Spleen (tissue), 11 donors: Measurements from ENCODE around the gene GRAMD2A. TPM values are rescaled to one million over a fixed set of nuclear protein-coding genes. Genes with fewer than 3 reads are reported as not detected.
A peak's percentile ranks its signal among the peaks of the same experiment; 100 is the strongest.

Experiments
- DNase-seq: peaks from one replicate; pipeline ENCODE4 v3.0.0-alpha.2; 2020
- H3K27ac ChIP-seq, 8 donors: fragments of 200-600 bp; sonication (generic) in 7 of 8; 1 replicate in 4 of 8; 2 replicates in 4 of 8; pipeline versions ENCODE4 v1.5.0 to v1.8.0; 2016 to 2021; ENCODE audit warnings: inconsistent platforms in 4 of 8, mild to moderate bottlenecking in 4 of 8, moderate library complexity in 1 of 8
- H3K27me3 ChIP-seq, 7 donors: fragments of 200-600 bp; sonication (generic) in 6 of 7; replicated peaks in 1 of 7; 1 replicate in 4 of 7; 2 replicates in 3 of 7; pipeline versions ENCODE4 v1.5.0 to v1.8.0; 2016 to 2021; ENCODE audit warnings: inconsistent platforms in 3 of 7, mild to moderate bottlenecking in 1 of 7
- H3K36me3 ChIP-seq, 6 donors: fragments of 200-600 bp; sonication (generic) in 5 of 6; 1 replicate in 4 of 6; 2 replicates in 2 of 6; pipeline versions ENCODE4 v1.5.0 to v1.8.0; 2016 to 2021; ENCODE audit warnings: inconsistent platforms in 2 of 6
- H3K4me1 ChIP-seq, 6 donors: fragments of 200-600 bp; sonication (generic) in 5 of 6; 1 replicate in 3 of 6; 2 replicates in 3 of 6; pipeline versions ENCODE4 v1.5.0 to v1.8.0; 2016 to 2021; ENCODE audit warnings: inconsistent platforms in 3 of 6
- H3K4me3 ChIP-seq, 8 donors: fragments of 200-600 bp; sonication (generic) in 7 of 8; 1 replicate in 4 of 8; 2 replicates in 4 of 8; pipeline versions ENCODE4 v1.5.0 to v1.8.0; 2016 to 2021; ENCODE audit warnings: inconsistent platforms in 4 of 8, mild to moderate bottlenecking in 4 of 8, moderate library complexity in 2 of 8
- H3K9me3 ChIP-seq, 8 donors: fragments of 200-600 bp; sonication (generic) in 7 of 8; 1 replicate in 4 of 8; 2 replicates in 4 of 8; pipeline versions ENCODE4 v1.5.0 to v1.8.0; 2016 to 2021; ENCODE audit warnings: inconsistent platforms in 4 of 8
- CTCF ChIP-seq, 11 experiments: fragments of 200-600 bp in 7 of 11; fragments of 450-650 bp in 4 of 11; sonication (generic) in 4 of 11; IDR thresholded peaks in 8 of 11; conservative IDR thresholded peaks in 3 of 11; 1 replicate in 7 of 11; 2 replicates in 4 of 11; pipeline versions ENCODE4 v1.4.0 to v1.8.0; 2016 to 2021; ENCODE audit warnings: antibody characterized with exemption in 11 of 11, inconsistent platforms in 4 of 11, mild to moderate bottlenecking in 1 of 11
- POLR2A ChIP-seq, 3 donors: fragments of 450-650 bp; IDR thresholded peaks; one replicate each; pipeline ENCODE4 v1.5.1; 2017; ENCODE audit warnings: antibody characterized with exemption in 3 of 3, mild to moderate bottlenecking in 1 of 3
- POLR2AphosphoS5 ChIP-seq, 3 donors: sonication (generic); formaldehyde crosslinking; IDR thresholded peaks; one replicate each; pipeline ENCODE4 v1.5.1; 2017; ENCODE audit warnings: antibody characterized with exemption in 3 of 3
- WGBS, 5 donors: extraction: QIAGEN DNeasy Blood & Tissue Kit in 3 of 5; methylation state at CpG; one replicate each; pipeline versions ENCODE4 v1.1.5 to v1.1.7; 2013 to 2018; 5-methylcytosine and 5-hydroxymethylcytosine counted together
- intact Hi-C: fragments of 100-400 bp; cut with DNase I; formaldehyde crosslinking; loops from one replicate; pipeline ENCODE4 v1.15.0; 2023; ENCODE audit warnings: low total_unique reads
- polyA plus RNA-seq, 3 donors: library from polyadenylated mRNA; stranded (reverse); fragments of 200-250 nt; gene quantifications; one replicate each; pipeline ENCODE4 v1.2.1, GENCODE V29; 2013
- total RNA-seq, 7 donors: library from RNA; depleted of rRNA in 3 of 7; stranded (reverse); fragments of >200 nt in 3 of 7; fragmentation: NEBNext Ultra II Directional in 4 of 7; extraction: Animal tissue kit (Norgen Biotek cat#: 25700) in 4 of 7; gene quantifications; one replicate each; pipeline versions ENCODE4 v1.1.0 to v1.2.1, GENCODE V29; 2016 to 2021
- donor health status: healthy with polysubstance abuse.
- donor health status: DM: no; HTN: no; CAD: no; lungs with moderate emphysema.
- donor health status: DM: no; HTN: no; CAD: no.
- donor health status: Bipolar disorder and iron deficiency.
- donor health status: healthy.
- donor health status: DM: no; HTN: no; CAD: no.
- donor health status: DM: yes; HTN: yes; CAD: no.

The GRAMD2A gene
- total and polyA plus RNA-seq, 10 donors: 0.03 to 0.34 (median 0.09) TPM; not detected in 6

DNA sequence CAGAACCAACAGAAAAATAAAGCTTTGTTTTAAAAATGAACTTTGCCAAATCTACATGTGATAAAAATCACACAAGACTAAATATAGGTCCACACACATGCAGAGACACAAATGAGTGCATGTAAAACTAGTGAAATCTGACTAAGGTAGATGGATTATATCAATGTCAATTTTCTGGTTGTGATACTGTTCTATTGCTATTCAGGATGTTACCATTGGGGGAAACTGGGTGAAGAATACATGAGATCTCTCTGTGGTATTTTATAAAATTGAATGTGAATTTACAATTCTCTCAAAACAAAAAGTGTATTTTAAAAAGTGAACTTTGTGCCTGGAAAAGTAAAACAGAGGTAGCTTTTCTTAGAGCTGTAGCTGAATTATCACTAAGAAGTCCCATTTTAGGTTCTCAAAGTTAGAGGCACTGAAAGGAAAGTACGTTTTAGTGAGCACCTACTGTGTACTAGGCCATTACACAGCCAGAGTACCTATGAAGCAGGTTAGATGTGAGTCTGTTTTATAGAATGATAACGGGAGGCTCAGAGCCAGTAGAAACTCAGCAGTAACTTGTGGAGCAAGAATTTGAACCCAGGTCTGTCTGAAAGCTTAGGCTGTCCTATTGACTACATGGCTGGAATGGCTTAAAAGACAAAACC lies 8.2 kb downstream of the GRAMD2A start:
- Histone ChIP-seq H3K27me3 (peaks cover 0 to 73% (median 16%) of the 10 kb centered on the region in 7 donors), H3K36me3 (no peaks in the 10 kb centered on the region), H3K27ac (no peak overlapping the region), H3K4me3 (no peak overlapping the region), H3K4me1 (peaks cover 0 to 2% (median under 1%) of the 10 kb centered on the region in 6 donors), H3K9me3 (no peaks in the 10 kb centered on the region)
- no peak for DNase-seq
- WGBS, 5 donors: 80 to 87% (median 82%) methylated on average over 2 of the region's 2 CpGs
- TF ChIP-seq POLR2AphosphoS5 (IDR thresholded peaks at IDR 0.05): no peak
- TF ChIP-seq POLR2A (IDR thresholded peaks at IDR 0.05): no peak
- no peak for TF ChIP-seq CTCF (IDR thresholded peaks at IDR 0.05 in 8 of 11, conservative IDR thresholded peaks at IDR 0.05 in 3 of 11)
- intact Hi-C loops: no loop called here

DNA sequence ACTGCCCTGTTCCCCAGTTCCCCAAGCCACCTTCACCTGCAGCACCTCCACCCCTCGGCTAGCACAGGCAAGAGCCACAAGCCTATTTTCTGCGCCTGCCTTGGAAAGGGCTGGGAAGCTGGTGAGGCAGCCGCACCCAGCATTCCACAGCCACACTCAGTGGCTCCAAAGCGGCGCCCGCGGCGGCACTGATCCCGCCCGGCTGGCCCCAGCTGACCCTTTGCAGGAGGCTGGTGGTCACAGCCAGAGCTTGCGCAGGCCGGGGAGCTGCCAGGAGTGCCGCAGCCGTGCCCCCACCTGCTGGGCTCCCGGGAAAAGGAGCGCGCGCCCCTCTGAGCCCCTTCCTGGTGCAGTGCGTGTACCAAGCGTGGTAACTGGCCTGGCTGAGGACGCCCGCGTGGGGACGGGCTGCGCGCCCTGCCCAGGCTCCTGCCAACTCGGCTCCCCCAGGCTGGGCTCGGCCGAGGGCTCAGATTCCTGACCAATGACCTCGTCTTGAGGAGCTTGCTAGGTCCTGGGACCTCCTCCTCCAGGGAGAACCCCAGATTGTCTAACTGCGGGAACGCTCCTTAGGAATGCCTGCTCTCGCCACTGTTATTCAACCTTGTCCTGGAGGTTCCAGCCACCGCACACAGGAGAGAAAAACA lies 13.3 kb downstream of the GRAMD2A start:
- TF ChIP-seq POLR2A (IDR thresholded peaks at IDR 0.05): no peak
- TF ChIP-seq CTCF (IDR thresholded peaks at IDR 0.05 in 8 of 11, conservative IDR thresholded peaks at IDR 0.05 in 3 of 11): no peak
- TF ChIP-seq POLR2AphosphoS5 (IDR thresholded peaks at IDR 0.05): no peak
- DNase-seq: peak; percentile 62
- no peak overlapping the region for H3K27ac ChIP-seq
- peaks cover 0 to 79% (median 31%) of the 10 kb centered on the region in 7 donors for H3K27me3 ChIP-seq
- peaks cover 0 to 9% (median 3%) of the 10 kb centered on the region in 6 donors for H3K4me1 ChIP-seq
- intact Hi-C loops: no loop called here
- no peaks in the 10 kb centered on the region for H3K36me3 ChIP-seq
- H3K9me3 ChIP-seq: no peaks in the 10 kb centered on the region
- 13 to 19% (median 15%) methylated on average over 14 to 34 of the region's 34 CpGs for WGBS, 5 donors
- H3K4me3 ChIP-seq: peak overlapping the region in 1 of 8 donors; percentile 10

GRCh38 chr15:72183781-72184164 lies 13.8 kb downstream of the GRAMD2A start:
- Histone ChIP-seq H3K27ac (no peak overlapping the region), H3K4me1 (peaks cover 0 to 9% (median 3%) of the 10 kb centered on the region in 6 donors), H3K36me3 (no peaks in the 10 kb centered on the region), H3K27me3 (peaks cover 0 to 78% (median 31%) of the 10 kb centered on the region in 7 donors), H3K9me3 (no peaks in the 10 kb centered on the region), H3K4me3 (no peak overlapping the region)
- DNase-seq: peak; percentile 45
- intact Hi-C loops: no loop called here
- 45 to 59% (median 53%) methylated on average over 11 to 12 of the region's 12 CpGs for WGBS, 5 donors
- TF ChIP-seq POLR2A (IDR thresholded peaks at IDR 0.05): no peak
- TF ChIP-seq POLR2AphosphoS5 (IDR thresholded peaks at IDR 0.05): no peak
- no peak for TF ChIP-seq CTCF (IDR thresholded peaks at IDR 0.05 in 8 of 11, conservative IDR thresholded peaks at IDR 0.05 in 3 of 11)

- H3K36me3 ChIP-seq: no peaks in the 10 kb centered on the region
- peak; percentile 5 for DNase-seq
- no peaks in the 10 kb centered on the region for H3K9me3 ChIP-seq
- H3K4me3 ChIP-seq: no peak overlapping the region
- peaks cover 0 to 70% (median 31%) of the 10 kb centered on the region in 7 donors for H3K27me3 ChIP-seq
- peaks cover 0 to 9% (median 3%) of the 10 kb centered on the region in 6 donors for H3K4me1 ChIP-seq
- no peak overlapping the region for H3K27ac ChIP-seq
- intact Hi-C loops: no loop called here
- TF ChIP-seq POLR2A (IDR thresholded peaks at IDR 0.05) (no peak), CTCF (IDR thresholded peaks at IDR 0.05 in 8 of 11, conservative IDR thresholded peaks at IDR 0.05 in 3 of 11) (no peak), POLR2AphosphoS5 (IDR thresholded peaks at IDR 0.05) (no peak)
- 70 to 92% (median 81%) methylated on average over 3 of the region's 3 CpGs for WGBS, 5 donors
These were observed 14.9 kb downstream of the GRAMD2A start for GRCh38 chr15:72182673-72183072.
